D721Med (cell line): ENCODE measurements around the gene CRYBG3.

Experiments used
- DNase-seq: peaks from one replicate; pipeline ENCODE4 v3.0.0; 2011; ENCODE audit warnings: low spot score; ENCODE audit not compliant: insufficient read length
- FAIRE-seq: peaks from 2 replicates; lab custom pipeline; 2011; peaks lifted over from hg19 to GRCh38; lab: Jason Lieb, UNC
- CTCF ChIP-seq: IDR thresholded peaks from 2 replicates; pipeline ENCODE4 v1.5.1; 2012; ENCODE audit warnings: mild to moderate bottlenecking, control low read depth; ENCODE audit not compliant: insufficient read depth; ENCODE audit errors: missing control alignments

Gene CRYBG3

GRCh38 chr3:97880267-97880666 lies 58.5 kb downstream of the CRYBG3 start:
- FAIRE-seq (no peak), DNase-seq (no peak)
- no peak for TF ChIP-seq CTCF

GRCh38 chr3:97882975-97883598 lies 61.3 kb downstream of the CRYBG3 start:
- no peak for FAIRE-seq

GRCh38 chr3:97883736-97884135 lies 61.9 kb downstream of the CRYBG3 start:
- TF ChIP-seq CTCF, result no peak
- FAIRE-seq, result no peak

More at GRCh38 chr3:97882975-97883598, 61.3 kb downstream of the CRYBG3 start:
- DNase-seq, result no peak
- no peak for TF ChIP-seq CTCF

GRCh38 chr3:97884586-97885123 lies 62.8 kb downstream of the CRYBG3 start:
- FAIRE-seq, result no peak
- DNase-seq, result no peak
- TF ChIP-seq CTCF, result no peak

More at GRCh38 chr3:97883736-97884135, 61.9 kb downstream of the CRYBG3 start:
- DNase-seq, result no peak

DNA sequence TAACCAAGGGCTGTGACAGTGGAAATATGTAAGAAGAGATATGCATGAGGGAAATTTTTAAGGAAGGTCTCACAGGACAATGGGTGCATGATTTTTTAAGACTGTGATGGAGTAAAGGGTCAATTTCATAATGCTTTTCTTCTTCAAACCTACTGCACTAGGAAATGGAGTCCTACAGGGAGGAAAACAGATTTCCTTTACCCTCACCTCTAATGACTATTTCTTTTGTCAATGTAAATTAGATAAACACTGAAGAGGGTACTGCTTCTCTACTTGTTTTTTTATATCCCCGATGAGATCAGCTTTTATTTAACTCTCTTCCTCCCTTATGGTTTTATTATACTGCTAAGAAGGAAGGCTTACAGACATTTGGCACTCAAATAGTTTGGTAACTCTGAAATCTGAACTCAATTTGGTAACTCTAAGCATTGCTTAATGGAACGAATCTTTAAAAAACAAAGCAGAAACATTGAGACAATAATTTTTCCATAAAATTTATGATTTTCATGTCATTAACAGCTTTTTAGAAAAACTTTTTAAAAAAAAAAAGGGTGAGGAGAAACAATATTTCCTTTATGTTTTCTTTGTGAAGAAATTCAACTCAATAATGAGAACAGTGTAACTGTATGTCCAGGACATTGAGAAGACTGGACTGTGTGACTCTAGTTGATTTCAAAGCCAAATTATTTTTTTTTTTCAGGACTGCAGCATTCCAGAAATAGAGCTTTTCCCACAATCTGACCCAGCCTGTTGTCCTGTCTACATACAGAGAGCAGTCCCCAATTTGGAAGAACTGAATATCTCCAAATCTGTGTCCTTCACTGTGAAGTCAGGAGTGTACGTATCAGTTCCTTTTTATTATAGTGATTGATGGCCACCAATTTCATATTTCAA lies 64.4 kb downstream of the CRYBG3 start:
- no peak for TF ChIP-seq CTCF
- no peak for FAIRE-seq

DNA sequence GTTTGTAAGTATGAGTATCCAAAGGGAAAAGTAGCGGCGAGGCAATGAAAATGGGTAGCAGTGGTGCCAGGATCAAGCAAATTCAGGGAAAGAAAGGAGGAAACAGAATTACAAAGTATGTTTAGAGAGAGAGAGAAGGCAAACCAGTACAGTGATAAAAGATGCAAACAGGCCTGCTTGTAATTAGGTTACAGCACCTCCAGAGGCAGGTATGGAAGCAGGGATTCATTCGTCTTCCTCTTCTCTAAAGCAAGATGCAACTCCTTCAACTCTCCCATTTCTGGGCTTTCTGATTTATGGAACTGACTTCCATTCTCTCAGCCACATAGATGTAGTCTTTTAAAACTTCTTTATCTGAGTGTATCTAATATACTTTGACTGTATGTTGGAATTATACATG lies 68.0 kb downstream of the CRYBG3 start:
- no peak for TF ChIP-seq CTCF
- FAIRE-seq (no peak), DNase-seq (no peak)

More for the DNA sequence above, 64.4 kb downstream of the CRYBG3 start:
- DNase-seq, result no peak
